Activated gamma-delta T cell treated with anti-CD3 and anti-CD28 coated beads, Interleukin-2, amount 50 U/mL, for 16 hours (primary cell): Measurements from ENCODE around the gene RNU6-8.

Source experiments
- DNase-seq: peaks from one replicate; pipeline ENCODE4 v3.0.0-alpha.2; 2020; ENCODE audit warnings: low read depth

RNU6-8 gene

DNA sequence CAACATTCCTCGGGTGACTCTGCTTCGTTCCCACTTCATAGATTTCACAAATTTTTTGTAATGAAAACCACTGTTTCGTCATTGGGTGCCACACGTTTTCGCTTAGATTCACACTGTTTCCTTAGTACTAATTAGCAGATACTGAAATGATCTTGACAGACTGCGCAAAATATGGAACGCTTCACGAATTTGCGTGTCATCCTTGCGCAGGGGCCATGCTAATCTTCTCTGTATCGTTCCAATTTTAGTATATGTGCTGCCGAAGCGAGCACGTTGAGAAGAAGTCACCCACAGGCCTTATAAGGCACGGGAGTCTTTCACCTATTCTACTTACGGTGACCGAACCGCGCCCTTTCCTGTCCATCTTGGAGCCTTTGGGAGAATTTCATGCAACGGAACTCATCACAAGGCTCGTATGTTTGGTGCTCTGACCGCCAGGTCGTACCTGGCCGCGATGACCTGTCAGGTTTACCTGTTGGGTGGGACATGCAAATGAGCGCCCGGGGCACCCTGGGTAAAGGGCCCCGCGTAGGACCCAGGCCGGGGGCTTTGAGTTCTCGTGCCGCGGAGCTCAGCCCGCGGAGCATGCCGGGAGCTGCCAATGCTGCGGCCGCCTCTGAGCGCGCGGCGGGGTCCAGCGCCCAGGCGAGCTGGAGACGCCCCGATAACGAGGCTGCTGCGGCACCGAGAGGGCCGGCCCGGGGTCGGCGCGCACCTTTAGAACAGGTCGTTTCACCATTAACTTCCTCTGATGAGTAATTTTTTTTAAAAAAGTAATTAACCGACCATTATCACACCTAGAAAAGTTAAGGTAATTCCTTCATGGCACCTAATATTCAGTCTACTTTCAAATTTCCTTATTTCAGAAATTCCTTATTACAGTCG lies at the start of gene RNU6-8:
Gene RNU6-8, minus strand, starts transcription at position 272 of the 885 bp plus-strand sequence.
- DNase-seq = peak; percentile 73

GRCh38 chr14:32252030-32252670 lies 49.1 kb upstream of the RNU6-8 start:
- peak; percentile 11 for DNase-seq

GRCh38 chr14:32251530-32251929 lies 48.5 kb upstream of the RNU6-8 start:
- no peak for DNase-seq

DNA sequence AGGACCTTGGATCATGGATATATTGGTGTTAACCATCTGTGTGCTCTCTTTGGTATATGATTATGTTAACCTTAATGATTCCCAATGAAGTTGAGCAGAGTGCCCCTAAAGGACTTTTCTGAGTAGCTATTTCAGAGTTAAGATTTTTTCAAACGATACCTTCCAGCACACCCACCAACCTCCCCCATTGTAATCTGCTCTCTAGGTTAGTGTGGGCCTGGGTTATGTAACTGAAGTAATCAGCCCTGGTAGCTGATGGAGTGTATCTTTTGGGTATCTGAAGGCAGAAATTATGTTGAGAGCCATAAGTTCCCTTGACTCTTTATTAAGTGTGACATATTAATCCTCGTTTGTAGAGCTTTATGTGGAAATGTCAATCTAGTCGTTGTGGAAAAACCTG lies 47.6 kb upstream of the RNU6-8 start:
- DNase-seq = no peak

DNA sequence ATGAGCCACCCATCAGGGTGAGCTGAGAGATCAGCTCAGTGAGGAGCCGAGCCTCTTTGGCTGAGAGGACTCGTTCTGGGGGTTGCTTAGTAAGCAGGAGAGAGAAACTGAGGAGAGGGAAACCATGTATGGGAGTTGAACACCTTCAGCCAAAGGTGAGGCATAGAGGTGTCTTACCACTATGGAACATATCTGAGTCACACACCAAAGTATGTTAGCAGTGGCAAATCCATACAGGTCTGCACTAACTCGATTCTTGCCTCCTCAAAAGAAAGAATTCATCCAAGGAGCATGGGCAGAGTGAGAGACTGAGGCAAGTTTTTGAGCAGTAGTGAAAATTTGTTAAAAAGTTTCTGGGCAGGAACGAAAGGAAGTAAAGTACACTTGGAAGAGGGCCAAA lies 46.7 kb upstream of the RNU6-8 start:
- DNase-seq = no peak

DNA sequence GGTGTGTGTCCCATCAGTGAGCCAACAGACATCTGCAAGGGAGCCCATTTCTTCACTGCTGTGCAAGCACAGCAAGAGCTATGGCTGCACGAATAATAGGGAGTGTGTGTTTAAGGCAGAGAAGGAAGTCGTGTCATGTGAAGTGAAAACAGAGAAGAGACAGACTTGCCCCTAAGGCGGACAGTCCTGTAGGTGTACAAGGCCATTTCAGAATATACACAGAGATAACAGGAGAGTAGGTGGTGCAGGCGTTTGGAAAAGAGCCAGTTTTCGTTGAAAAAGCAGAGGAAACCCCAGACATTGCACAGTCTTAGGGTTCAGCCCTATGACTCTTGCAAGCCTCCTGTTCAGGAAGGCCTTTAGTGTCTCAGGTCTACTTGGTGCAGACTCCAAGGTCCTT lies 46.3 kb upstream of the RNU6-8 start:
- no peak for DNase-seq

DNA sequence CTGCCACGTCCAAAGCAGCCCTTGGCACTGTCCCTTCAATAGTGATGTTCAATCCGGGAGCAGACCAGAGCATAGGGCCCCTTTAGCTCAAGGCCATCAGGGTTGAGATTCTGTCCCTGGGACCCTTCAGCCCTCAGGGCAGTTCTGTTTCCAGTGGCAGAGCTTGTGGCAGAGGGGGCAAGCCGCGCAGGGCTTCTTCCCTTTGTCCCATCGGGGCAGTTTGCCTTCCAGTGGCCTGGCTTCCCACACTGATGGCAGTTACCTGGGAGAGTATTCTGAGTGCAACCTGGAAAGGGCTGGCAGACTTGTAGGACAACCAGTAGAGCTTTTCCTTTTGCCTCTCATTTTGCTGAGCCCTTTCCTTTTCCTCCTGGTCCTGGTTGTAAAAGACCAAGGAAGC lies 43.7 kb upstream of the RNU6-8 start:
- DNase-seq = no peak

- no peak for DNase-seq
Measured at GRCh38 chr14:32244404-32244803, 41.3 kb upstream of the RNU6-8 start.

GRCh38 chr14:32233260-32233659 lies 30.2 kb upstream of the RNU6-8 start:
- no peak for DNase-seq

DNA sequence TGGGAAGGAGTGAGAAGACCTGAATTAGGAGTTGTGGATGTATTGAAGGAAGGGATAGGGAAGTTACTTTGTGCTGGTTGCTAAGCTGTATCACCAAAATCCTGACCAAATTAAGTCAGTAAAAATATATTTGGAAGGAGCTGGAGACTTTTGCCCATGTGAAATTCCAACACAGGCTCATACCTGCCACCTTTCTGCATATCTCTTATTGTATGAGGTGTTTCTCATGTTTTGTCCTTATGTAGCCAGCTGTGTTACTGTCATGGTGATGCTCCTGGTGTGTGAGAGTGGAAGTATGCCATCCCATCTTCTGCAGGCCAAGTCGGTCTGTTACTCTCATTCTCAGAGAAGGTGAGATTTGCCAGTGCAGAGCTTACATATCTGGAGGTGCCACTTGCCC lies 29.4 kb upstream of the RNU6-8 start:
- DNase-seq = no peak

DNA sequence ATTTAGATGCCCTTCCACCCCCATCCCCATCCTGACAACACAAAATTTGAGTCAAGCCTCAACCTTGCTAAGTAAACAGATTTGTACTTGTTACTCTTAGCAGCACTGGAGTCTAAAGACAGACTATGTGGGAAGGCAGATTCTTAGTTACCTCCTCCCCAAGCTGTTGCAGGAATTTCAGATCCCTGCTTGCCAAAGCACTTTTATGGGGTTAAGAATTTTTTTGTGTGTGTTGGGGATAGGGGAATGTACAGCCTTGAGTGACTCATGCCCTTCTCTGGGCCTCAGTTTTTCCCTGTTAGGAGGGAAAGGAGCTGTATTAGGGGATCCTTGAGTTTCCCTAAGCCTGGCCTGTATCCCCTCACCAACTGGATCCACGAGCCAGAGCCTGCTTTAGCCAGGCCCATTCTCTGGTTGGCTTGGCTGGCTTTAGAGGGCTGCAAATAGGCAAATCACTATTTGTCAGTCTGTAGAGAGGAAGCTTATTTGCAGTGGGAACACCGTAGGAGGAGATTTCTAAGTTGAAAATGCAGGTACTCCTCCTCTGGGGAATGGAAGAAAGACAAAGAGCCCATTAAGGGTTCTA lies 27.7 kb upstream of the RNU6-8 start:
- DNase-seq = no peak

DNA sequence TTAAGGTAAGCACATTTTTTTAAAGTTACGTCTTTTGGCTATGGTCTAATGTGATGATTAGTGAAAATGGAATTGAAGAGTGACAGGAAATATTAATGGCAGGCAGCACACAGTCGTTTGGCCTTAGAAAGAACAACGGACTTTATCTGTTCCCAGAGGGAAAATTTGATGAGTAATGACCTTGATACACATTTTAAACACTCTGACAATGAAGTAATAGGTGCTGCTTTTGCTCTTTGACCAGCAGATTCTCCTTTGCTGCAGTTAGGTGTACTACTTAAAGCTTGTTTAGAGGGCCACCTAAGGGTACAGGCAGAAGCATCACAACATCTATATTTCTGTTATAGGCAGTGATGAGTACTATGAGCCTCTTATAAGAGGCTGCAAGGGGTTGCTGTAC lies 27.1 kb upstream of the RNU6-8 start:
- no peak for DNase-seq

GRCh38 chr14:32226056-32226455 lies 23.0 kb upstream of the RNU6-8 start:
- DNase-seq = no peak

GRCh38 chr14:32225378-32225920 lies 22.4 kb upstream of the RNU6-8 start:
- DNase-seq = no peak

- no peak for DNase-seq
Measured at GRCh38 chr14:32224737-32225377, 21.8 kb upstream of the RNU6-8 start.

- no peak for DNase-seq
Measured at GRCh38 chr14:32217301-32217700, 14.2 kb upstream of the RNU6-8 start.

DNA sequence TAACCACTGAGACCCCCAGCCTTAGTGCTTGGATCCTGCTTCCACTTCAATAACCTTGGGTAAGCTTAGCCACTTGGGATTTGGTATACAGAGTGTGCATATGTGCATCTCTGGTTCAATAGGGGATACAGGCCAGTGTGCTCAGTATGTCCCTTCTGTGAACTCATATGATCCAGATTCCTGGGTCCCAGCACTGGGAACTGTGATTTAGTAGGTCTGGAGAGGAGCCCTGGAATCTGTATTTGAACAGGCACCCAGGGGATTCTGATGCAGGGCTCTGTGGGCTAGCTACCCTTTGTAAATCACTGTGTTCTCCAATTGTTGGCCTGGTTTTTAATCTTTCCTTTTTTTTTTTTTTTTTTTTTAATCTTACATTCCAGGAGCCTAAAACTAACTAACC lies 9.8 kb upstream of the RNU6-8 start:
- no peak for DNase-seq

DNA sequence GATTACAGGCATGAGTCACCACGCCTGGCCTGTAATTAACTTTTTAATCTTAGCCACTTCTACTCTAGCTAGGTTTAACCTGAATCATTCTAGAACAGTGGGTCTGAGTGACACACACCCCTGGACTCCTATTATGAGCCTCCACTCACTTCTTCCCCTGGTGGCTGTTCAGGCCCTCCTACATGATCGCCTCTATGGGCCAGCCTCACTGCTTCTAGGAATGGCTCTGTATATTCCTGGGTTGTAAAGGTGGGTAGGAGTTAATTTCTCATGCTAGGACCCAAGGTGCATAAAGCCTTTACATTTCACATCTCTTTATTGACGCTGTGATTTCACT lies 8.0 kb upstream of the RNU6-8 start:
- no peak for DNase-seq

DNA sequence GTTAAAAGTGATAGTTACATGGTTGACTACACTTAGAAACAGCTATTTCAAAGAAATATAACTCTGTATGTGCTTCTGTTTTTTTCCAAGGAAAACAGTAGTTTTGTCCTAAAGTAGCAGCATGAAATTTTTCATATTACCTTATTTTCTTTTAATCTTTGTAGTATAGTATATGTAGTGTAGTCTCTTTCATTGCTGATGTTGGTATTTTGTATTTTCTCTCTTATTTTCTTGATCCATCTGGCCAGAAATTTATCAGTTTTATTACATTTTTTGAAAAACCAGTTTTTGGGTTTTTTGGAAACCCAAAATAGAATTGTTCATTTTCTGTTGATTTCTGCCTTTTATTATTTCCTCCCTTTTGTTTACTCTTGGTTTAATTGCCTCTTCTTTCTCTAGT lies 6.4 kb upstream of the RNU6-8 start:
- no peak for DNase-seq

- no peak for DNase-seq
Measured at GRCh38 chr14:32208490-32208889, 5.4 kb upstream of the RNU6-8 start.

GRCh38 chr14:32206552-32206951 lies 3.5 kb upstream of the RNU6-8 start:
- DNase-seq = no peak

DNA sequence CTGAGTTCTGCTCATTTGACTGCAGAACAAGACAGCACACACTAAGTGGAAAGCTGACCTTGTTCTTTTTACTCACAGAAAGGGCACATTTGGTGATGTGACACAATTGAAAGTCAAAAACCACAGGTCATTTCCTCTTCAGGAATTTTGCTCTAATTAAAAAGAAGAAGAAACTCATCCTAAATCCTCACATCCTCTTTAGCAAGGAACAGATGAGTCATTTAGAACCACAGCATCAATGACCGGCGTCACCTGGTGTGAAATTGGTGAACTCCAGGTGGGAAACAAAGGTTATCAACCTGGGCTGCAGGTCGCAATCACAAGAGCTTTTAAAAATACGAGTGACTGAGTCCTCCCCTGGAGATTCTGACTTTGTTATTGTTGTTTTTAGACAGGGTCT lies 2.9 kb upstream of the RNU6-8 start:
- no peak for DNase-seq

GRCh38 chr14:32205554-32205953 lies 2.5 kb upstream of the RNU6-8 start:
- no peak for DNase-seq
